HG03442 (cell line): ENCODE measurements around the gene CPSF4.

Experiments
- ATAC-seq: cut with Tn5 transposase; IDR thresholded peaks from one replicate; pipeline ENCODE4 v1.9.1; 2021; ENCODE audit warnings: mild to moderate bottlenecking, moderate library complexity; ENCODE audit not compliant: unreplicated experiment

The CPSF4 gene

DNA sequence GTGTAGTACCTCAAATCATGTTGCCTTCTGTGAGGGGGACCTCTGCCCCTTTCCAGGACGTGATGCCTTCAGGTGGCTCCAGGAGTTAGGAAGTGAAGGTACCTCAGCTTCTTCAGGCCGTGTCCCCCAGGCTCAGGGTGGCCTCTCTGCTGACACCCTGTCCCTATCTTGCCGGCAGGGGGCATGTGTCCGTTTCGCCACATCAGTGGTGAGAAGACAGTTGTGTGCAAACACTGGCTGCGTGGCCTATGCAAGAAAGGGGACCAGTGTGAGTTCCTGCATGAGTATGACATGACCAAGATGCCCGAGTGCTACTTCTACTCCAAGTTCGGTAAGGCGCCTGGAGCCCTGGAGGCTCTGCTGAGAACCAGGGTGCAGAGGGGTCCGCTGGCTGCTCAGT, 9.2 kb downstream of the CPSF4 start:
- no peak for ATAC-seq

DNA sequence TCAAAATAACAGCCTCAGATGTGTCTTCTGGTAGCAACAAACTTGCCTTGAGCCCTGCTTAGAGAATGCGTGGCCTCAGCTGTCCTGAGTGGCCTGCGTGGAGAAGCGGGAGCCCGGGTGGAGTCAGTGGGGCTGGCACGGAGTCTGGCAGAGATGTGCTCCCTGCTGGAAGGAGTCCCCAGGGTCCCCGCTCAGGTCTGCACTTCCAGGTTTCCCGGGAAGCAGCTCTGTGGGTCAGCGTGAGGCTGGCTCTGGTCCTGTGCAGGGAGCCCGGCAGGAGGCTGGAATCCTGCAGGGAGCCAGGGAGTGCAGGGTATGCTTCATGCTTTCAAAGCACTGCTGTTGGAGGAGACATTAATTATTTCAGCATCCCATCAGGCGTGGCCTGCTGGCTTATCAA, 10.1 kb downstream of the CPSF4 start:
- ATAC-seq = no peak

DNA sequence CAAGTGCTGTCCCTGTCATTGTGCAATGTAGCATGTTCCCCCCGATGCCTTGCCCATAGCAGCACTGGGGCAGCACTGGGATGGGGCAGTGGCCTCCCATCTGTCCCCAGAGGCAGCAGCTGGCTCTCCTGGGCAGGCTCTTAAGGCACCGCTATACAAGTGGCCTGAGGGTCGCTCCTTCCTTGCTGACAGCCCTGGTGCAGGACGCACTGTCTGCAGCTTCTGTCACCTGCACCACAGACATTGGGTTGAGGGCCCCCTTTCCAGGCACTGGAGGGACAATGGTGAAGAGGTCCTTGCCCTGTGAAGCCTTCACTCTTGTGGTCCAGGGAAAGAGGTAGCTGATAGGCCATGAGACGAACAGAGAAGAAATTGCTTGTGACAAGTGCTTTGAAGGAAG, 10.6 kb downstream of the CPSF4 start:
- ATAC-seq = no peak

DNA sequence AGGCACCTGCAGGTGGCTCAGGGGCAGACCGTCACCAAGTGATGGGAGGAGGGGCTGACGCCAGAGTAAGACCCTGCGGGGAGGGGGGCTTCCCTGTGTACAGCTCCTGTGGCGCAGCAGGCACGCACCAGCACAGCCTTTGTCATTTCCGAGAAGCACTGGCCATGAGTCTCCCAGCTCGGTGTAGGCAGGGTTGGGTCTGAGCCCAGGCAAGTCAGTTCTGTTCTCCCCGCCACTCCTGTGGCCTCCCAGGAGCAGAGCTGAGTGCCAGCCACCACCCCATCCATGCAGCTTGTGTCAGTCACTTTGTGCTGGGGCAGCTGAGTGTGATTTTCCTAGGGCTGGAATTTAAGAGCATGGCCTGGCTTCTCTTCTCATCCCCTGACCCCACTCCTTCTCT, 13.2 kb downstream of the CPSF4 start:
- no peak for ATAC-seq

DNA sequence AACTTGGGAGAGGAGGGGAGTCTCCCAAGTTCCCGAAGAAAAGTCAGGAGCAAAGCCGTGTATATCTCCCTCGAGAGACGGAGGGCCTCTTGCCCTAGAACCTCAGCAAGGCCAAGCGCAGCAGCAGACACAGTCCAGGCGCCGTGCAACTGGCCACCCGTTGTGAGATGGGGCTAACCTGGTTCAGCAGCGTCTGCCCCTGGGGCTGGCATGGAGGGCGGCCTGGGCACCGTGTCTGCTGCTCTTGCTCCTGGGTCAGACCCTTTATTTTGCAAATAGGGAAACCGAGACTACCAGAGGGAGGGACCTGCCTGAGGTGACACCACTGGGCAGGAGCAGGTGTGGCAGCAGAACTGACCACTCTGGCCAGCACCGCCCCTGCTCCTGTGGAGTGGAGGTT, 13.8 kb downstream of the CPSF4 start:
- ATAC-seq = no peak

DNA sequence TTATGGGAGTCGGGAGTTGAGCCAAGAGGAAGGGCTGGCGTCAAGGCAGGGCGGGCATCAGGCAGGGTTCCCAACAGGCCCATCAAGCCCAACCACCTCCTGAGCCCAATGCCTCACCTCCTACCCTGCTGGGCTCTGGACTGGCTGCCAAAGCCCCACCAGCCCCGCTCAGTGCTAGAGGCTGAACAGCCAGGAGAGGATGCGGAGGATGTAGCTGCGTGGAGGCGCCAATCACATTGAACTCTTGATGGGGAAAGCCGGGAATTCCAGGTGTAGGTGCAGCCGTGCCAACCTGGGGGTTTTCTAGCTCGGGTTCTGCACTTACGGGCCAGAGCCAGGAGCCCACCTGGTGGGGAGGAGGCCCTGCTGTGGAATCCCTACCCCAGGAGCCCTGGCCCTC, 14.4 kb downstream of the CPSF4 start:
- ATAC-seq = no peak

DNA sequence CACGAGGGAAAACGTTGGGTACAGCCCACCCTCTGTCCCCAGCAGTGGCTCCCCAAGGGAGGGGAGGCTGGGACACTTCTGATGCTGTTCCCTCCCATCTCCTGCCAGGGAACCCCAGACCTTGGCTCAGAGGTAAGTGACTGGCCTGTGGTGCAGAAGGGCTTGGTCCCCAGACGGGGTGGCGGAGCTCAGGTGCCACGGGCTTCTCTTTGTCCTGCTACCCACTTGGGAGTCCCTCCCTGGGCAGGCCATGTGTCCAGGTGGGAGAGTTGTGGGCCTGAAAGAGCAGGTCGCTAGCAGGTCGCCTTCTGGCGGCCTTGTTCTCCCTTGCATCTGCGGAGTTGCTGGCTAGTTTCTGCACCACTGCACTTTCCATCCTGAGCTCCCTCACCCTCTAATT, 17.1 kb downstream of the CPSF4 start:
- ATAC-seq = no peak

DNA sequence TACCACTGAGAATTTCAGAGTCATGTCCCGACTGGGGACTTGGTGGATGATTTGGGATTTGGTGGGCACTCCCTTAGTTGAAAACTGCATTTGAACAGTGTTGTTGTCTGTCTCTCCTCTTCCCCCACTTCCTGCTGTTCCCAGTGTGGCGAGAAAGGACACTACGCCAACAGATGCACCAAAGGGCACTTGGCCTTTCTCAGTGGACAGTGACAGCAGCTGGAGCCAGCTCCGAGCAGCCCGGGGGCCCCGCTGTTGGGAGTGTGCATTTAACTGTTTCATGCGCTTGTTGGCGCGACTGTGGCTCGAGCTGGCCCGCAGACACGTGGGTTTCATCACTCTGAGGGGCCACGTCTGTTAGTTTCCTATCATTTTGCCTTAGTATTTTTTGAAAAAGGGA, 17.5 kb downstream of the CPSF4 start:
- no peak for ATAC-seq

DNA sequence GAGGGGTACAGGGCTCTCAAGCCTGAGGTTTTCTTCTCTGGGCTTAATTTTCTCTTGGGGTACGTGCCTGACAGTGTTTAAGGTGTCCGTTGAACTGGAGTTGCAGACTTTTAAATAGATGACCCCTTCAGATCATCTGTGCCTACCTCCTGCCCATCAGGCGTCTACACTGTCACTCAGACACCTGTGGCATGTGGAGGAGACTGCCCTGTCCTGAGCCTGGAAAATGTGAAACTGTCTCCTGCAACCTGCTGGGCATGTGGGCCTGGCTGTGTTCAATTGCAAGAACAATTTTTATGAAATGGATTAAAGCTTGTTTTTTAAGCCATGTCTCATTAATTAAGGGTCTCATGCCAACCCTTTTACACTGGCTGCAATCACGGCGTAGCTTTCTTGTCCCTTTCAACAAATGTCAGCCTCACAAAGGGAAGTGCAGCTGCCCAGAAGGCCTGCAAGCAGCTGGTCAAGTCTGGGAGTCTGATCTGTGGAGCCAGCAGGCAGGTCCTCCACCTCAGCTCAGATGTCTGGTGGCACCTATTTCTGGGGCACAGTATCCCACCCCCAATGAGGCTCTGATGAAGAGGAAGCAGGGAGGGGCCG, 18.4 kb downstream of the CPSF4 start:
- no peak for ATAC-seq

DNA sequence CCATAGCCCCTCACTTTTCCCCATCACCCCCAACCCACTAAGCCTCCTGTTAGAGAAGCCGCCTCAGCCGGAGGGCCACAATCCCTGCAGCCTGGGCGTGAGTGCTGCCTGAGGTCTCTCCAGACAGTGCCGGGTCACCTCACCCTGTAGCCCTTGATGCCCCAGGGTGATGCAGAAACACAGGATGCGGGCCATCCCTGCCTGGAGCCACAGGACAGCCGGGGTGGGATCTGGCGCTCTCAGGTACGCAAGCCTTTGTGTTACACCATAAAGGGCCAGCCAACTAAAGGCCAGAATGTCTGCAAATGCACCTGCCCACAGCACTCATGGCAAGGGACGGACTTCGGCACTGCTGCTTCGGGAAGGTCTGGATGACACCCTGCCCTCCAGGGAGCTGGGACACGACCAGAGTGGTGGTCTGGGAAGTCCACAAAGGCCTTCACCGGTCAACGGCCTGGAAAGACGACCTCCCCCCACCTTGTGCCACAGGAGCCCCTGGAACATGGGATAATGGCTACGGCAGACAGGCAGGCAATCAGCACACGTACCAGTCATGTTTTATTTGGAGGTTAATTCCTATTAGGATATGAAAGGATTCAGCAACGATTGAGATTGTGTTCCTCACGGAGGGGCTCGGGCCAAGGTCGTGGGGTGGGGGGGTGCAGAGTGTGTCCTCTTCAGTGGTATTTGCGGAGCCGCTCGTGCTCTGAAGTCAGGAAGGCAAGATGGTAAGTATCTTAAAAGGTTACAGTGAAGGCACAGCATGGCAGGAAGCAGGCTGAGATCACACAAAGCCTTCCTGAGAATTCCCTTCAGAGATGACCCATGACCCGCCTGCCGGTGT, 19.1 kb downstream of the CPSF4 start:
- ATAC-seq = no peak

DNA sequence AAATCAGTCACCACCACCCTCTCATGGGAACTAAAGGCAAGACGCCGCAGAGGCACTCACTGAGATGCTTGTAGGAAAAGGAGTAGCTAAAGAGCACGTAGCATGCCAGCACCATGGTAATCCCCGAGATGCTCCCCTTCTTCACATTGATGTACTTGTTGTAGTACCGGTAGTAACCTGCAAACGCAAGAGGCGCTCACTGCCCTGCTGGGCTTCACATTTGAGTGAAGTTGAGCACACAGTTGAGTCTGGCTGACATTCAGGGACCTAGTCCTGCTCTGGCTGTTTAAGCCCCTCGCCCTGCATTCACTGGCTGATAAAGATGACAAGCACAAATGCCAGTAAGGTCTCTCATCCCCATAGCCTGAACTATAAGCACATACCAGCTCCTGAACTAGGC, 20.3 kb downstream of the CPSF4 start:
- no peak for ATAC-seq

DNA sequence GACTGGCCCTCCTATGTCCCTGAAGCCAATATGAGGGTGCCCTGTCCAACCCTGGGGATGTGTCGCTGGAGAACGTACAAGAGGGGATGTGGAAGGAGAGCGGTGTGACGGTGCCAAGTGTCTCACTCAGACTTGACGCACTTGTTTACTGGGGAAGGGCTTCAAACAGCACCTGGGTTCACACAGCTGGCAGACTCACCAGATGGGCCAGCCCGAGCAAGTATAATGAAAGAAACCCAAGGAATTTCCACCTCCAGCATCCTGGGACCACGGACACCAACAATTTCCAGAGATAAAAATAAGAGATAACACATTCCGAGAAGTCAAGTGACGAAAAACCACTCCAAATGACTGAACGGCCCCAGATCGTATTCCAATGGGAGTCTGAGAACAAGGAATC, 21.9 kb downstream of the CPSF4 start:
- ATAC-seq = no peak

DNA sequence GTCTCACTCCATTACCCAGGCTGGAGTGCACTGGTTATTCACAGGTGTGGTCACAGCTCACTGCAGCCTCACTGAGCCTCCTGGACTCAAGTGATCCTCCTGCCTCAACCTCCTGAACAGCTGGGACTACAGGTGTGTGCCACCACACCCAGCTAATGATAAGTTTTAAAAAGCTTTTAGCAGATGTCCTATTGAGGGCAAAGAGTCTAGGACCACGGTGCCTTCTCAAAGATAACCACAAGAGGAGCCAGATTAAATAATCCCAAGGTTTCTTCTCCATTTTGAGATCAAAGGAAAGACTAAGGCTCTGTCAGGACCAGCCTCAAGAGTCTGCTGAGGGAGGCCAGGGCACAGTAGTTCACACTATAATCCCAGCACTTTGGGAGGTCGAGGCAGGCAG, 22.5 kb downstream of the CPSF4 start:
- no peak for ATAC-seq

DNA sequence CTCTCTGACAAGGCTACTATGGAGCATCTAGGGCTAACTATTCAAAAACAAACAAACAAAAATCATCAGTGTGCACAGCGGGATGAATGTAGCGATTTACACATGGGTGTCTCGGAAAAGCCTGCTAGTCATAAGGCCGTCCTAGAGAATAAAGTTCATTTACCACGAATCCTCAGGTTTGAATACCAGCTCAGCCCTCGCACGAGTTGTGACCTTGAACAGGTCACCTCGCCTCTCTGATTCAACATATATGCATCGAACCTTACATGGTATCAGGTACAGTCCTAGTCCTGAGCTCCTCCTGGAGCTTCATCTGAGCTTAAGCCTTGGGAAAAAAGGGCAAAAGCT, 26.7 kb downstream of the CPSF4 start:
- ATAC-seq = no peak

DNA sequence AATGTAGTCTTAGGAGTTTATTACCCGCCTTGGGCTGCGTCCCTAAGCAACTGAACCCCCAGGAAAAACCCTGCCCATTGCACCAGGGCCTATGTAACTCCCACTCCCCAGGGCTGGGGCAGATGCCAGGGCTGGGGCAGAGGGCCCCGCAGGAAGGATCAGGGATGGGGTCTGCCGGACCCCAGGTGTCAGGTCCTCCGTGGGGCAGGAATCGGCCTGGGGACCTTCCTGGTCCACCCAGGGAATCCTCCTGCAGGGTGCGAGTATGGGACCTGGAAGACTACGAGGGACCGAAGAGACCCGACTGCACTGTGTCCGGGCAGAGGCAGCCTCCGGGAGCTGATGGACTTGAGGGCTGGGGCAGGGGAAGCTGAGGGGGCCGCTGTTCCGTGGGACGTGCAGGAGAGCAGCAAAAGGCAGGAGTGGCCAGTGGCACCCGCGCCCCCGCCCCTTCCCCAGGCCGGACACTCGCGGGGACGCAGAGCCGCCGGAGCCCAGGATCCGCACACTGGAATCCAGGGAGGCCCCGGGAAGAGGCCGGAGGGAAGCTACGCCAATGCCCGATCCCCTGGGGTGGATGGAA, 29.7 kb downstream of the CPSF4 start:
- ATAC-seq = no peak

DNA sequence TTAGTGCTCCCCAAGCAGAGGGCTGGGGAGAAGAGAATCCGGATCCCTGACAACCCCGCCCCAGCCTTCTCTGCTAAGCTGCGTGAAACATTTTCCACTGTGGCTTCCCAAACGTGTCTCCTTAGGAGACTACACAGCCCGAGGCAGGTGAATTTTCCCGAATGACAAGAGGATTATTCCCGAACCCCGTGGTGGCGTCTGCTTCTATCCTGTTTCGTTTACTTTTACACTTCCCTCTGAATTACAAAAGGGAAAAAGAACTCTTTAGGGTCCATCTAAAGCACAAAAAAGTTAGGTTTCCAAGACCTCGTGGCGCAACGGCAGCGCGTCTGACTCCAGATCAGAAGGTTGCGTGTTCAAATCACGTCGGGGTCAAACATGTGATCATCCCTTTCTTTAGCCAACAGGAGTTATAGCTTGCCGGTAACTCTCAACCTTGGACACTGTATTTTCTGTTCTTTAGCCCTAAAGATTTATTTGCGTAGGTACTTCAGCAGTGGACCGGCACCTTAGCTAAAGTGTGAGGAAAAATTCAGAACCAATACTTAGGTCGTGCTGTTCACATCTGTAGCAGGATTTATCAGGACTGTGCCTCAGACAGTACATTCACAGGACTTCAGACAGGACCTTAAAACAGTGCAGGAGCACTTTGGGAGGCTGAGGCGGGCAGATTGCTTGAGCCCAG, 30.8 kb downstream of the CPSF4 start:
- ATAC-seq = no peak

DNA sequence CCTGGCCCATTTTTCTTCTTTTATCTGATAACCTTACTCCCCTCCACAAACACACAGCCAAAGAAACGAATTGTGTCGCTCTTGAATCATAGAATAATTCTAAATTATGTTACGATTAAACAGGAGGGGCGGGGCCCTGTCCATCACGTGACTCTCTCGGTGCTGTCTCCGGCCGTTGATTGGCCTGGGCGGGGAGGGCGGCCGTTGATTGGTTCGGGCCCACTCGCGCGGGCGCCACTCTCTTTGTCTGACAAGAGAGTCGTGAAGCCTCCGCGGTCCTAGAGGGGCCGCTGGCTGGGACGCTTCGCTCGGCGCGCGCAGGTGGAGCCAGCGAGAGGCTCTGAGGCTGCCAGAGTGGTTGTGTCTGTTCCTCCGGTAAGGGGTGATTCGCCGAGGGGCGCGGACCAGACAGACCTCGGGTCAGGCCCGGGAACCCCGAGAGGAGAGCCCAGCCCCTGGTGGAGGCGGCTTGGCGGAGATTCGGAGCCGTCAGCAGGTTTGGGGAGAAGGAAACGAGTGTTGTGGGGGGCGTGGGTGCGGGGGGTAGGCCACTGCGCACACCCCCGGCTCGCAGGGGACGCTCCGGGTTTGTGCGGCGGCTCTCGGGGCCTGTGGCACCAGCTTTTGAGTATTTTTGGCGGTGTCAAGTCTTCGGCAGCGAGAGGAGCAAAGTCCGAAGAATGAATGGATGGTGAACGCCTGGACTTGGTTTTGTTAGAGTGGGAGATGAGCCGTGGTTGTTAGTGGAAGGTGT, 34.0 kb downstream of the CPSF4 start, which contains the start of gene ZNF789:
Gene ZNF789, plus strand, starts transcription at position 330 of the 754 bp plus-strand sequence. CDS start 3,567 bp downstream, outside the sequence.
- peak; percentile 92 for ATAC-seq

DNA sequence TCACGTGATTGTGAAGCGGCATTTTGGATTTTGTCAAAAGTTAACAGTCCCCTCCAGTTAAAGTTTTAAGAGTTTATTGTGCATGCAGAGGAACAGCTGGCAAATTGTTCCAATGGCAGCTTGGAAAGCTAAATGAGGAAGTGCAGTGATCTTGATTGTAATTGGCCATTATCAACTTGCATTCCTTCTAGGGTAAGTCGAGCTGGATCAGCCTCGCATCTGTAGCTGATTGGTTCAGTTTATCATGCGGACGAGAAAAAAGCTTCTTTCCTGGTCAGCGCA, 34.5 kb downstream of the CPSF4 start:
- ATAC-seq = peak; percentile 5

DNA sequence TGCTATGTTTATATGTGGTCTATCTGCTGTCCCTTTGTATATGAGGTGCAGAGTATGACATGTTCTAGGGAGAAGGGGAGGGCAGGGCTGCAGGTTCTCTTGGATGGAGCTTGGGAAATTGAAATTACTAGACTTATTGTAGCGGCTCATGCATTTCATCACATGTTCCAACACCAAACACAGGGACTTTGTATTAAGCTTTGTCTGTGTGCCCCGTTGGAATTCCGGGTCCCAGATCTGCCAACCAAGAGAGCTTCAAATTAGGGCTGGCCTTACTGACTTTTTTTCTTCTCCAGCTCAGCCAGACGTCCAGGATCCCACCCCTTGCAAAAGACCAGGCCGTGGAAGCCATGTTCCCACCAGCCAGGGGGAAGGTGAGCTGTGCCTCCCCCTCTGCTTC, 37.4 kb downstream of the CPSF4 start:
- no peak for ATAC-seq

DNA sequence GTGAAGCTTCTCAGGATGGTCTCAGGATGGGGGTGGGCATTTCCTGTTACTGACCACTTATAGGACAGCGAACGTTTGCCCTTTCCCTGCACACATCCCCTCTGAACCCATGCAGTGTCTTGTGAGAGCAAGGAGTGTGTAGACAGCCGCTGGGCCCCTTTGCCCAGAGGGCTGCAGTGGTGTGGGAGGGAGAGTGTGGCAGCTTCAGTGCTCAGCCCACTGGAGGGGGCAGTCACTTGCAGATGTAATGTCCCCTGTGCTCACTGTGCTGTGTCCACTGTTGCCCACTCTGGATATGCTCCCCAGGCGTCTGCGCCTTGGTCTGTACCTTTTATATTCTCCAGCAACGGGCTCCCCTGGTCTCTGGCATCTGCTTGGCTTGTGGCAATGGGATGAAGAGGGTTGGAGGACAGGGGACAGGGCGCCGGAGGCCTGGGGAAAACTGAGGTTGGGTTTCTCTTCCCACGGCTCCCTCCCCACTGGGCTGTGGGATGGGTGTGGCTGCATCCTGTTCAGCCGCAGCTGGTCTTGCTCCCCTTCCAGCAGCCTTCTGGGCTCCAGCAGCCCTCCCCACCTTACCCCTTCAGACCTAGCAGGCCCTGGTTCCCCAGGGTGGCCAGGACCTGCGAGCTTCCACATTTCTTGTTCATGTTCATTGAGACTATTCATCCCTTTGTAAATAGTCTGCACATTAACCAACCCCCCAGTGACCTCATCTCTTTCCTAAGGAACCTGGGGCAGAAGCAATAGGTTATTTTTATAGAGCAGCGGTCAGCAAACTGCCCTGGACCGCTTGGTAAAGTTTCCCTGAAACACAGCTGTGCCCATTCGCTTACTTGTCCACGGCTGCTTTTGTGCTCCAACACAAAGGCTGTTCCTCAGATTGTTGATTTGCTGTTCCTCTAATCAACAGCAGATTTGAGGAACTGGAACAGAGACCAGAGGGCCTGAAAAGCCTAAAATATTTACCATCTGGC, 40.0 kb downstream of the CPSF4 start:
- no peak for ATAC-seq
